PC-9 (cell line): Measurements from ENCODE around the gene ACBD5.

ENCODE experiments used
- CTCF ChIP-seq: fragments of 200-600 bp; sonication (generic); conservative IDR thresholded peaks from 2 replicates; pipeline ENCODE4 v1.6.1; 2017; ENCODE audit warnings: mixed run types, antibody characterized with exemption, mild to moderate bottlenecking, moderate library complexity
- EZH2 ChIP-seq: fragments of 200-600 bp; sonication (generic); IDR thresholded peaks from 2 replicates; pipeline ENCODE4 v1.8.0; 2017; ENCODE audit warnings: antibody characterized with exemption, low read depth

GRCh38 chr10:27225642-27226257 lies 14.8 kb downstream of the ACBD5 start:
- no peak for TF ChIP-seq CTCF
- TF ChIP-seq EZH2, result no peak
